ENCODE measurements around the gene NUP62.

The NUP62 gene

DNA sequence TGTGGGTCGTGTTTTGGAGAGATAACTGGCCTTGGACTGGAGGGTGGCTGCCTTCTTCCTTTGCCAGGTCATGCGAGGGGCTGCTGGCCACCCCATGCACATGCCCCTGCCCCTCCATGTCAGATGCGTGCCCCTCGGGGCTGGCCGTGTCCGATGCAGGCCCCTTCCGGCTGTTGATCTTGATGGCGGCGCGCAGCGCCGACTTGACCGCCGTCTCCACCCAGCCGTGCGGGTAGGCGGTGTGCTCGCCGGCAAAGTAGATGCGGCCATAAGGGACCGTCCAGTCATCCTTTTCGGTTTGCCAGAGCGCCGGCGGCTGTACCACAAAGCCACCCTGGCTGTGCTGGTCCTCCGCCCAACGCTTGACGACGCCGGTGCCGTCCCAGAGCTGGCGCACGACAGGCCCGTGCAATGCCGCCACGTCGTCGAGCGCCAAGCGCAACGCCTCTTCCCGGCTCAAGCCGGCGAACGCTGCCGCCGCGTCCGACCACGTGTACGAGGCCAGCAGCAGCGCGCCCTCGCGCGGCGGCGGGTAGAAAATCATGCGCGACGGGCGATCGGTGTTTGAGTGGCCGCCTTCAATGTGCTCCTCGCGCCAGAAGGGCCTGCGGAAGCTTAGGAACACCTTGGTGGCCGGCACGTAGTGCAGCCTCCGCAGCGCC, 39.5 kb downstream of the NUP62 start:
- H3K4me1 ChIP-seq (ENCODE audit: insufficient read depth, low read length), result no peaks in the 10 kb centered on the region
- H3K9ac ChIP-seq (ENCODE audit: low read depth, low read length), result no peak overlapping the region
- H3K27me3 ChIP-seq (ENCODE audit: insufficient read depth, low read length, poor library complexity), result no peaks in the 10 kb centered on the region
- H4K20me1 ChIP-seq (ENCODE audit: insufficient read depth, low read length), result no peaks in the 10 kb centered on the region; the same call in 1 of the 2 replicates
- H3K79me2 ChIP-seq (ENCODE audit: insufficient read depth, low read length), result no peaks in the 10 kb centered on the region
- H3K4me2 ChIP-seq (ENCODE audit: insufficient read depth, low read length), result no peak overlapping the region
- no peak overlapping the region for H2AFZ ChIP-seq (ENCODE audit: low read depth, low read length)
- ATAC-seq (ENCODE audit: insufficient read depth, low read depth) (no peak), DNase-seq (no peak)
- H3K9me3 ChIP-seq (ENCODE audit: insufficient read depth, low read length, severe bottlenecking), result no peaks in the 10 kb centered on the region
- no peak for TF ChIP-seq EZH2 (IDR thresholded peaks at IDR 0.05; ENCODE audit: borderline replicate concordance, low read depth, low read length, severe bottlenecking)
- TF ChIP-seq, protein P1, sequence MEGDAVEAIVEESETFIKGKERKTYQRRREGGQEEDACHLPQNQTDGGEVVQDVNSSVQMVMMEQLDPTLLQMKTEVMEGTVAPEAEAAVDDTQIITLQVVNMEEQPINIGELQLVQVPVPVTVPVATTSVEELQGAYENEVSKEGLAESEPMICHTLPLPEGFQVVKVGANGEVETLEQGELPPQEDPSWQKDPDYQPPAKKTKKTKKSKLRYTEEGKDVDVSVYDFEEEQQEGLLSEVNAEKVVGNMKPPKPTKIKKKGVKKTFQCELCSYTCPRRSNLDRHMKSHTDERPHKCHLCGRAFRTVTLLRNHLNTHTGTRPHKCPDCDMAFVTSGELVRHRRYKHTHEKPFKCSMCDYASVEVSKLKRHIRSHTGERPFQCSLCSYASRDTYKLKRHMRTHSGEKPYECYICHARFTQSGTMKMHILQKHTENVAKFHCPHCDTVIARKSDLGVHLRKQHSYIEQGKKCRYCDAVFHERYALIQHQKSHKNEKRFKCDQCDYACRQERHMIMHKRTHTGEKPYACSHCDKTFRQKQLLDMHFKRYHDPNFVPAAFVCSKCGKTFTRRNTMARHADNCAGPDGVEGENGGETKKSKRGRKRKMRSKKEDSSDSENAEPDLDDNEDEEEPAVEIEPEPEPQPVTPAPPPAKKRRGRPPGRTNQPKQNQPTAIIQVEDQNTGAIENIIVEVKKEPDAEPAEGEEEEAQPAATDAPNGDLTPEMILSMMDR (IDR thresholded peaks at IDR 0.05; ENCODE audit: borderline replicate concordance, extremely low read depth, low read length, poor library complexity, severe bottlenecking), result no peak
- peaks cover 4% of the 10 kb centered on the region for H3K36me3 ChIP-seq (ENCODE audit: insufficient read depth, low read length)
- no peak overlapping the region for H3K4me3 ChIP-seq (ENCODE audit: low read depth in 1 of 2, low read length in 2 of 2)
- no peak overlapping the region for H3K27ac ChIP-seq (ENCODE audit: low read length)

DNA sequence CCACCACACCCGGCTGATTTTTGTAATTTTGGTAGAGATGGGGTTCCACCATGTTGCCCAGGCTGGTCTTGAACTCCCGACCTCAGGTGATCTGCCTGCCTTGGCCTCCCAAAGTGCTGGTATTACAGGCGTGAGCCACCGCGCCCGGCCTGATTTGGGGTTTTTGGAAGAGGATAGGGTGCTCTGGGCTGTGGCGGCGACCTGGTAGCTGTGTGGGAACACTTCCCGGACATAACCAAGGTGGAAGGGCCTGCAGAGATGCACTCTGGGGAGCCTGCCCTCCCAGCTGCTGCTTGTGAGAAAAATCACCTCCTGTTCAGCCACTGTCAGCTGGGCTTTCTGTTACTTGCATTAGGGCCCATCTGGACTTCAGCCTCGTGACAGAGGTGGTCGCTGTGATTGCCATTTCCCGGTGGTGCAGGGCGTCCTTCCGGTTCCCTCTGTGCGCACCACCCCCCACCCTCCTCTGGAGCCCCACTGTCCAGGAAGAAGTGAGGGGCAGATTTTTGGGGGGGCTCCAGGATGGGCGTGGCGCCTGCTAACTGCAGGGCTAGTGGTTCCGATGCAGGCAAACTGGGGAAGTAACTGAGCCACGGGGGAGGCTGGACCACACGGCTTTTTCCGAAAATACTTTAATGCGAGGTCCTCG, 40.1 kb downstream of the NUP62 start:
- Histone ChIP-seq H3K4me1 (ENCODE audit: insufficient read depth, low read length) (no peaks in the 10 kb centered on the region), H3K27ac (ENCODE audit: low read length) (no peak overlapping the region), H3K4me3 (ENCODE audit: low read depth in 1 of 2, low read length in 2 of 2) (no peak overlapping the region), H3K9ac (ENCODE audit: low read depth, low read length) (no peak overlapping the region), H3K36me3 (ENCODE audit: insufficient read depth, low read length) (peaks cover 11% of the 10 kb centered on the region), H3K27me3 (ENCODE audit: insufficient read depth, low read length, poor library complexity) (no peaks in the 10 kb centered on the region), H4K20me1 (ENCODE audit: insufficient read depth, low read length) (no peaks in the 10 kb centered on the region; the same call in 1 of the 2 replicates), H3K79me2 (ENCODE audit: insufficient read depth, low read length) (no peaks in the 10 kb centered on the region), H3K4me2 (ENCODE audit: insufficient read depth, low read length) (no peak overlapping the region), H3K9me3 (ENCODE audit: insufficient read depth, low read length, severe bottlenecking) (no peaks in the 10 kb centered on the region), H2AFZ (ENCODE audit: low read depth, low read length) (no peak overlapping the region)
- DNase-seq, result no peak
- no peak for ATAC-seq (ENCODE audit: insufficient read depth, low read depth)
- no peak for TF ChIP-seq EZH2 (IDR thresholded peaks at IDR 0.05; ENCODE audit: borderline replicate concordance, low read depth, low read length, severe bottlenecking)
- TF ChIP-seq, protein P1 (IDR thresholded peaks at IDR 0.05; ENCODE audit: borderline replicate concordance, extremely low read depth, low read length, poor library complexity, severe bottlenecking), result no peak

- Histone ChIP-seq H3K9ac (ENCODE audit: low read depth, low read length) (no peak overlapping the region), H3K9me3 (ENCODE audit: insufficient read depth, low read length, severe bottlenecking) (no peaks in the 10 kb centered on the region), H3K4me1 (ENCODE audit: insufficient read depth, low read length) (no peaks in the 10 kb centered on the region), H4K20me1 (ENCODE audit: insufficient read depth, low read length) (no peaks in the 10 kb centered on the region; the same call in 1 of the 2 replicates), H2AFZ (ENCODE audit: low read depth, low read length) (no peak overlapping the region), H3K79me2 (ENCODE audit: insufficient read depth, low read length) (no peaks in the 10 kb centered on the region), H3K4me2 (ENCODE audit: insufficient read depth, low read length) (no peak overlapping the region), H3K27me3 (ENCODE audit: insufficient read depth, low read length, poor library complexity) (no peaks in the 10 kb centered on the region), H3K36me3 (ENCODE audit: insufficient read depth, low read length) (peaks cover 18% of the 10 kb centered on the region), H3K4me3 (ENCODE audit: low read depth in 1 of 2, low read length in 2 of 2) (no peak overlapping the region), H3K27ac (ENCODE audit: low read length) (no peak overlapping the region)
- no peak for TF ChIP-seq EZH2 (IDR thresholded peaks at IDR 0.05; ENCODE audit: borderline replicate concordance, low read depth, low read length, severe bottlenecking)
- TF ChIP-seq, protein P1 (IDR thresholded peaks at IDR 0.05; ENCODE audit: borderline replicate concordance, extremely low read depth, low read length, poor library complexity, severe bottlenecking), result no peak
- DNase-seq (no peak), ATAC-seq (ENCODE audit: insufficient read depth, low read depth) (no peak)
Observed at GRCh38 chr19:49888510-49888824, 40.8 kb downstream of the NUP62 start.
